ENCODE measurements around the gene RCE1.

The RCE1 gene

GRCh38 chr11:66857234-66857926, 14.1 kb downstream of the RCE1 start:
- no peak for DNase-seq (ENCODE audit: low read depth)

GRCh38 chr11:66857927-66858185, 14.6 kb downstream of the RCE1 start:
- DNase-seq (ENCODE audit: low read depth): no peak

GRCh38 chr11:66858186-66858938, 15.1 kb downstream of the RCE1 start:
- no peak for DNase-seq (ENCODE audit: low read depth)

GRCh38 chr11:66858939-66859685, 15.9 kb downstream of the RCE1 start:
- DNase-seq (ENCODE audit: low read depth): no peak

GRCh38 chr11:66859686-66860448, 16.6 kb downstream of the RCE1 start:
- DNase-seq (ENCODE audit: low read depth): no peak

GRCh38 chr11:66860449-66860831, 17.2 kb downstream of the RCE1 start:
- no peak for DNase-seq (ENCODE audit: low read depth)

GRCh38 chr11:66861038-66861773, 18.0 kb downstream of the RCE1 start:
- no peak for DNase-seq (ENCODE audit: low read depth)

GRCh38 chr11:66861774-66862558, 18.7 kb downstream of the RCE1 start:
- DNase-seq (ENCODE audit: low read depth): no peak

GRCh38 chr11:66862559-66863037, 19.4 kb downstream of the RCE1 start:
- DNase-seq (ENCODE audit: low read depth): no peak

GRCh38 chr11:66863428-66864125, 20.3 kb downstream of the RCE1 start:
- no peak for DNase-seq (ENCODE audit: low read depth)

- no peak for DNase-seq (ENCODE audit: low read depth)
Measured at GRCh38 chr11:66864172-66864901, 21.1 kb downstream of the RCE1 start.

- DNase-seq (ENCODE audit: low read depth): no peak
Measured at GRCh38 chr11:66864924-66865697, 21.9 kb downstream of the RCE1 start.

GRCh38 chr11:66866007-66866406, 22.8 kb downstream of the RCE1 start:
- DNase-seq (ENCODE audit: low read depth): no peak

GRCh38 chr11:66866511-66866986, 23.3 kb downstream of the RCE1 start:
- DNase-seq (ENCODE audit: low read depth): no peak

GRCh38 chr11:66867425-66868040, 24.3 kb downstream of the RCE1 start:
- no peak for DNase-seq (ENCODE audit: low read depth)

- no peak for DNase-seq (ENCODE audit: low read depth)
Measured at GRCh38 chr11:66868082-66868725, 25.0 kb downstream of the RCE1 start.

GRCh38 chr11:66868726-66869566, 25.7 kb downstream of the RCE1 start:
- DNase-seq (ENCODE audit: low read depth): no peak

Data from non-pigmented ciliary epithelial cell (primary cell).